PFSK-1 (cell line): ENCODE data around the gene SMNDC1.

ENCODE experiments used
- FOXP2 ChIP-seq: optimal IDR thresholded peaks from 2 replicates; pipeline ENCODE3; 2011; ENCODE audit warnings: borderline replicate concordance, control low read depth, inconsistent platforms; ENCODE audit not compliant: insufficient read depth; ENCODE audit errors: extremely low read length, extremely low read depth
- POLR2AphosphoS5 ChIP-seq: IDR thresholded peaks from 2 replicates; pipeline ENCODE4 v1.6.1; 2012; ENCODE audit warnings: low read depth, mild to moderate bottlenecking, control low read depth, low read length, moderate library complexity
- SIN3A ChIP-seq: IDR thresholded peaks from 2 replicates; pipeline ENCODE4 v1.6.1; 2012; ENCODE audit warnings: mild to moderate bottlenecking, low read length, moderate library complexity, borderline replicate concordance; ENCODE audit not compliant: insufficient read depth
- TAF1 ChIP-seq: IDR thresholded peaks from 2 replicates; pipeline ENCODE4 v1.6.1; 2012; ENCODE audit warnings: low read length, control low read depth, borderline replicate concordance; ENCODE audit not compliant: insufficient read depth
- TF ChIP-seq, protein P1 (sequence below), 2 experiments: IDR thresholded peaks; 2 replicates each; pipeline versions ENCODE4 v1.6.1 to v1.8.0; 2011 to 2012; ENCODE audit warnings: low read depth in 2 of 2, low read length in 2 of 2, control low read depth in 1 of 2, inconsistent platforms in 1 of 2, mild to moderate bottlenecking in 1 of 2, moderate library complexity in 1 of 2; ENCODE audit not compliant: insufficient read depth in 1 of 2

Gene SMNDC1

DNA sequence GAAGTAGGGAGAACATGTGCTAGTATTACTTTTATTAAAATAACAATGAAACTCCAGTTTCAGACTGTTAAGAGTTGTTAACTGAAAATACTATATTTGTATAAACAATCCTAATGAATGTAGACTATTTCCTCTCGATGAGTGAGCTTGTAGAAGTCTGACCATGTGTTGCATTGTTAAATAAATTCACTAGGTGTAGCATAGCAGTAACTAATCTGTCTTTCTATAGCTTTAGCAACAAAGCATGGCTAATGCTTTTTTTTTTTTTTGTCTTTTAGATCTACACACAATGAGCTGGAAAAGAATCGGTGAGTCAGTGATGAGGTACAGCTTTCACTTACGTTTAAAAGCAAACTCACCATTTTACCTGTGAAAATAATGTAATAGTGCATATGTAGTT is 60.2 kb downstream of the SMNDC1 start:
- TF ChIP-seq FOXP2 (no peak), POLR2AphosphoS5 (no peak), SIN3A (no peak), TAF1 (no peak)
- TF ChIP-seq, protein P1, sequence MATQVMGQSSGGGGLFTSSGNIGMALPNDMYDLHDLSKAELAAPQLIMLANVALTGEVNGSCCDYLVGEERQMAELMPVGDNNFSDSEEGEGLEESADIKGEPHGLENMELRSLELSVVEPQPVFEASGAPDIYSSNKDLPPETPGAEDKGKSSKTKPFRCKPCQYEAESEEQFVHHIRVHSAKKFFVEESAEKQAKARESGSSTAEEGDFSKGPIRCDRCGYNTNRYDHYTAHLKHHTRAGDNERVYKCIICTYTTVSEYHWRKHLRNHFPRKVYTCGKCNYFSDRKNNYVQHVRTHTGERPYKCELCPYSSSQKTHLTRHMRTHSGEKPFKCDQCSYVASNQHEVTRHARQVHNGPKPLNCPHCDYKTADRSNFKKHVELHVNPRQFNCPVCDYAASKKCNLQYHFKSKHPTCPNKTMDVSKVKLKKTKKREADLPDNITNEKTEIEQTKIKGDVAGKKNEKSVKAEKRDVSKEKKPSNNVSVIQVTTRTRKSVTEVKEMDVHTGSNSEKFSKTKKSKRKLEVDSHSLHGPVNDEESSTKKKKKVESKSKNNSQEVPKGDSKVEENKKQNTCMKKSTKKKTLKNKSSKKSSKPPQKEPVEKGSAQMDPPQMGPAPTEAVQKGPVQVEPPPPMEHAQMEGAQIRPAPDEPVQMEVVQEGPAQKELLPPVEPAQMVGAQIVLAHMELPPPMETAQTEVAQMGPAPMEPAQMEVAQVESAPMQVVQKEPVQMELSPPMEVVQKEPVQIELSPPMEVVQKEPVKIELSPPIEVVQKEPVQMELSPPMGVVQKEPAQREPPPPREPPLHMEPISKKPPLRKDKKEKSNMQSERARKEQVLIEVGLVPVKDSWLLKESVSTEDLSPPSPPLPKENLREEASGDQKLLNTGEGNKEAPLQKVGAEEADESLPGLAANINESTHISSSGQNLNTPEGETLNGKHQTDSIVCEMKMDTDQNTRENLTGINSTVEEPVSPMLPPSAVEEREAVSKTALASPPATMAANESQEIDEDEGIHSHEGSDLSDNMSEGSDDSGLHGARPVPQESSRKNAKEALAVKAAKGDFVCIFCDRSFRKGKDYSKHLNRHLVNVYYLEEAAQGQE (IDR thresholded peaks at IDR 0.05; ENCODE audit: insufficient read depth in 1 of 2, low read depth in 2 of 2, low read length in 2 of 2): no peak

DNA sequence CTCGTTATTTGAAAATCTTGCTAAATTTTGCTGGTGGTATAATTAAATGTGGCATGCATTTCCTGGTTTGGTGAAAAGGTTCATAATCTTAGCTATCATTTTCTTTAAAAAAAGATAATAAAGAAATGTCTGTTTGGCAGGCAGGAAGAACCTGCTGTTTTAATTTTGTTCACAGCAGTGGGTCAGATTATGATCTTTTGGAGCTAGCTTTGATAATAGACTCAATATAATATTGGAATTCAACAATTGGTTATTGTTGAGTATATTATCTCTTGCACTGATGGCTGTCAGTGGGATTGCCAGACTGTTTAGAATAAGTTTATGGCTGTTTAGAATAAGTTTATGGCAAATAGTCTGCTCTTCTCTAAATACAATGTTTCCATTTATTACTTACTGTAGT is 62.2 kb downstream of the SMNDC1 start:
- TF ChIP-seq POLR2AphosphoS5 (no peak), FOXP2 (no peak), SIN3A (no peak), TAF1 (no peak)
- TF ChIP-seq, protein P1 (IDR thresholded peaks at IDR 0.05; ENCODE audit: insufficient read depth in 1 of 2, low read depth in 2 of 2, low read length in 2 of 2): no peak

DNA sequence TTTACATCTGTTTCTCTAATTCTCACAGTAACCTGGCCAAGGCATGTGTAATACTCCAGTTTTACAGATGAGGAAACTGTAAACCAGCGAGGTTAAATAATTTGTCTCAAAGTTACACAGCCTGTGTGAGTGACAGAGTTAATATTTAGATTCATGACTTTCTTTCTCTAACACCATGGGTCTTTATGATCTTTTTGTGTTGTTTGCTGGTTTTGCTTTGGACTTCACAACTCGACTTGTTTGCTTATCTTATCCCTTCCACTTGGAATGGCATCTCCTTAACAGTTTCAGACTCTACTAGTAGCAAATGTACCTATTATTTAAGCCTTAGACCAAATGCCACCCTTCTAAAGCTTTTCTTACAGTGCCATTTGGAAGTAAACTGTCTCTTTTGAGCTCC is 62.9 kb downstream of the SMNDC1 start:
- TF ChIP-seq FOXP2 (no peak), TAF1 (no peak), POLR2AphosphoS5 (no peak)
- TF ChIP-seq, protein P1 (IDR thresholded peaks at IDR 0.05; ENCODE audit: insufficient read depth in 1 of 2, low read depth in 2 of 2, low read length in 2 of 2): no peak

DNA sequence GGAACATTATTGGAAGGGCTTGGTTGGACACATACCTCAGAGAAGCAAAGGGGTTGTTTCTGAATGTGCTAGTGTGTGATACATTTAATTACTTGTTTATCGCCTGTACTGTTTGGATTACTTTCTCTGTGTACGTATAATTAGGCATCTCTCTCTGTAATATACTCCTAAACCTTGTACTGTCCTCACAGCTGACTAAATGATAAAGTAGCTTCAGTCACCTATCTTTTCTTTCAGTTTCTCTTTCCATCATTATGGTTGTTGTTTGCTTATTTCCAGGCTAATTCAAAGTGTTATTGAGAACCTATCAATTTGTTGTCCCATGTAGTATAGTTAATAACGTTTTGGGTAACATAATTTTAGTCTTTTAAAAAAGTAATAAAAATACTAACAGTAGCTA is 63.3 kb downstream of the SMNDC1 start:
- TF ChIP-seq SIN3A: no peak
